Measurements from ENCODE around the gene PLEKHG4.

PLEKHG4 gene

GRCh38 chr16:67277999-67278772 lies 1.1 kb upstream of the PLEKHG4 start:
- in situ Hi-C loops (cut with HindIII; ENCODE audit: low pct_unique_long_range_greater_than_20kb, low sequenced_read_pairs): no loop called here
- TF ChIP-seq JUND (IDR thresholded peaks at IDR 0.05; ENCODE audit: low read depth): no peak
- peak in 1 of 2 experiments; percentile 35 for DNase-seq (ENCODE audit: low read depth in 1 of 2, low spot score in 1 of 2)

- in situ Hi-C loops (cut with HindIII; ENCODE audit: low pct_unique_long_range_greater_than_20kb, low sequenced_read_pairs): no loop called here
- TF ChIP-seq JUND (IDR thresholded peaks at IDR 0.05; ENCODE audit: low read depth): no peak
- peak; percentile 30 to 54 for DNase-seq (ENCODE audit: low read depth in 1 of 2, low spot score in 1 of 2)
Measured at GRCh38 chr16:67278773-67279295, 498 bp upstream of the PLEKHG4 start.

- in situ Hi-C loops (cut with HindIII; ENCODE audit: low pct_unique_long_range_greater_than_20kb, low sequenced_read_pairs): no loop called here
- no peak for TF ChIP-seq JUND (IDR thresholded peaks at IDR 0.05; ENCODE audit: low read depth)
- no peak for DNase-seq (ENCODE audit: low read depth in 1 of 2, low spot score in 1 of 2)
Measured at GRCh38 chr16:67280090-67281015, 1.0 kb downstream of the PLEKHG4 start.

- no peak for DNase-seq (ENCODE audit: low read depth in 1 of 2, low spot score in 1 of 2)
- in situ Hi-C loops (cut with HindIII; ENCODE audit: low pct_unique_long_range_greater_than_20kb, low sequenced_read_pairs): no loop called here
- no peak for TF ChIP-seq JUND (IDR thresholded peaks at IDR 0.05; ENCODE audit: low read depth)
Measured at GRCh38 chr16:67281536-67282446, 2.5 kb downstream of the PLEKHG4 start.

GRCh38 chr16:67282447-67282805 lies 3.1 kb downstream of the PLEKHG4 start:
- no peak for TF ChIP-seq JUND (IDR thresholded peaks at IDR 0.05; ENCODE audit: low read depth)
- in situ Hi-C loops (cut with HindIII; ENCODE audit: low pct_unique_long_range_greater_than_20kb, low sequenced_read_pairs): no loop called here
- DNase-seq (ENCODE audit: low read depth in 1 of 2, low spot score in 1 of 2): no peak

- in situ Hi-C loops (cut with HindIII; ENCODE audit: low pct_unique_long_range_greater_than_20kb, low sequenced_read_pairs): no loop called here
- DNase-seq (ENCODE audit: low read depth in 1 of 2, low spot score in 1 of 2): peak in 1 of 2 experiments; percentile 17
- TF ChIP-seq JUND (IDR thresholded peaks at IDR 0.05; ENCODE audit: low read depth): no peak
Measured at GRCh38 chr16:67283039-67283825, 3.9 kb downstream of the PLEKHG4 start.

GRCh38 chr16:67283826-67284555 lies 4.7 kb downstream of the PLEKHG4 start:
- no peak for DNase-seq (ENCODE audit: low read depth in 1 of 2, low spot score in 1 of 2)
- in situ Hi-C loops (cut with HindIII; ENCODE audit: low pct_unique_long_range_greater_than_20kb, low sequenced_read_pairs): no loop called here
- TF ChIP-seq JUND (IDR thresholded peaks at IDR 0.05; ENCODE audit: low read depth): no peak

GRCh38 chr16:67284699-67285646 lies 5.6 kb downstream of the PLEKHG4 start:
- DNase-seq (ENCODE audit: low read depth in 1 of 2, low spot score in 1 of 2): peak; percentile 61 to 72
- in situ Hi-C loops (cut with HindIII; ENCODE audit: low pct_unique_long_range_greater_than_20kb, low sequenced_read_pairs): no loop called here
- TF ChIP-seq JUND (IDR thresholded peaks at IDR 0.05; ENCODE audit: low read depth): no peak

GRCh38 chr16:67286441-67287235 lies 7.3 kb downstream of the PLEKHG4 start:
- no peak for DNase-seq (ENCODE audit: low read depth in 1 of 2, low spot score in 1 of 2)
- in situ Hi-C loops (cut with HindIII; ENCODE audit: low pct_unique_long_range_greater_than_20kb, low sequenced_read_pairs): no loop called here
- TF ChIP-seq JUND (IDR thresholded peaks at IDR 0.05; ENCODE audit: low read depth): no peak

All from T47D (cell line).